COLO829 (cell line): Measurements from ENCODE around the gene CPM.
"Not testable (repeated sequence)": the region's sequence is repeated elsewhere in the genome, so short reads cannot be mapped to it uniquely, and the experiment has no call there.

Experiments used
- DNase-seq: peaks from one replicate; pipeline ENCODE4 v3.0.0; 2012; ENCODE audit warnings: low spot score

CPM gene

GRCh38 chr12:68851592-68852306, 81.2 kb downstream of the CPM start:
- DNase-seq, result no peak

- no peak for DNase-seq
Observed at GRCh38 chr12:68850390-68850789, 82.6 kb downstream of the CPM start.

- no peak for DNase-seq
Observed at GRCh38 chr12:68846811-68847210, 86.2 kb downstream of the CPM start.

- no peak for DNase-seq
Observed at GRCh38 chr12:68844788-68845695, 87.9 kb downstream of the CPM start.

DNA sequence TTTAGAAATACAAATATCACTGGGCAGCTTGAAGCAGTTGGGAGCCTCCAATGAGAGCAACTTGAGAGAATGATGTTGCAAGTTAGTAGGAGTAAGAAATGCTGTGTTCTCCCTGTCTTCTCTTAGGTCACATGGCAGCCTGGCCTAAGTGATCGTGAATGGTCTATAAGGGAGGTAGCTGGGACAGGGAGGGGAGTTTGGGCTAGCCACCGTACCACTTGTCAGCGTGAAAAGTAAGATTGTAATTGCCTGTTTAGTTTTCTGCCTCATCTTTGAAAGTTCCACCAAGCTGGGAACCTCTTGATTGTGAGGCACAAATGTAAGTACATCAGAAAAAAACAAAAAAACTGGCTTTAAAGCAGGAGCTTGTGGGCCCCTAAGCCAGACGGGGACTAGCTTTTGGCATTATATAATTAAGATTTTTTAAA, 88.6 kb downstream of the CPM start:
- no peak for DNase-seq

GRCh38 chr12:68842784-68843567, 90.0 kb downstream of the CPM start:
- no peak for DNase-seq

DNA sequence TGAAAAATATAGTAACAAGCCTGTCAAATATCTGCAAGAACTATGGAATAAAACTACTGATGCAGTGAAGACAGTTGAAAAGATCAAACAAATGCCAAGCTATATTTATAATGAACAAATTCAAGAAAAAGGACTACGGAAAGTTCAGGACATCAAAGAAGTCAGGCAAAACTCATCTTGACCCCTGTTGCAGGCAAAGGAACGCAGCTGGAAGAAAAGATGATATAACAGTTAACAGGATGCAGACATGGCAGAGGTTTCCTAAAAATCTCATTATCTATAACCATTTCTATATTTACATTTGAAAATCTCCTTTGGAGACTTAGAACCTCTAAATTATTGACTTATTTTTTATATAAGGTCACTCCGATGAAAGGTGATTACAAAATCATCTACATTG, 90.8 kb downstream of the CPM start:
- no peak for DNase-seq

DNA sequence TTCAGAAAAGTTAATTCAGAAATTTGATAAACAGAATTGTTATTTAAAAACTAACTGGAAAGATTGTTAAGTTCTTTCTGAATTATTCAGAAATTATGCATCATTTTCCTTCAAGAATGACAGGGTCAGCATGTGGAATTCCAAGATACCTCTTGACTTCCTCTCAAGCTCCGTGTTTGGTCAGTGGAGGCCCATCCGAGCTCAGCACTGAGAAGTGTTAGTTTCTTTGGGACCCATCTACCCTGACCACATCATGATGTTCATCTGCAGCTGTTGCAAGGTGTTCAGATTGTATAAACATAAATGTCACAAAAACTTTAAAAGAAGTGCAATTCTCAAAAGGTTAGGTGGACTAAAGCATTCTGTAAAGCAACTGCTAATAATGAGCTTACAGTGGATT, 91.3 kb downstream of the CPM start:
- DNase-seq, result no peak

DNA sequence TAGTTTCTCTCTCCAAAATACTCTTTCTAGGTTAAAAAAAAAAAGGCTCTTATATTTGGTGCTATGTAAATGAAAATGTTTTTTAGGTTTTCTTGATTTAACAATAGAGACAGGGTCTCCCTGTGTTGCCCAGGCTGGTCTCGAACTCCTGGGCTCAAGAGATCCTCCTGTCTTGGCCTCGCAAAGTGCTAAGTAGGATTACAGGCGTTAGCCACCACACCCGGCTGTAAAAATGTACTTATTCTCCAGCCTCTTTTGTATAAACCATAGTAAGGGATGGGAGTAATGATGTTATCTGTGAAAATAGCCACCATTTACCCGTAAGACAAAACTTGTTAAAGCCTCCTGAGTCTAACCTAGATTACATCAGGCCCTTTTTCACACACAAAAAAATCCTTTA, 91.8 kb downstream of the CPM start:
- DNase-seq, result not testable (repeated sequence)

DNA sequence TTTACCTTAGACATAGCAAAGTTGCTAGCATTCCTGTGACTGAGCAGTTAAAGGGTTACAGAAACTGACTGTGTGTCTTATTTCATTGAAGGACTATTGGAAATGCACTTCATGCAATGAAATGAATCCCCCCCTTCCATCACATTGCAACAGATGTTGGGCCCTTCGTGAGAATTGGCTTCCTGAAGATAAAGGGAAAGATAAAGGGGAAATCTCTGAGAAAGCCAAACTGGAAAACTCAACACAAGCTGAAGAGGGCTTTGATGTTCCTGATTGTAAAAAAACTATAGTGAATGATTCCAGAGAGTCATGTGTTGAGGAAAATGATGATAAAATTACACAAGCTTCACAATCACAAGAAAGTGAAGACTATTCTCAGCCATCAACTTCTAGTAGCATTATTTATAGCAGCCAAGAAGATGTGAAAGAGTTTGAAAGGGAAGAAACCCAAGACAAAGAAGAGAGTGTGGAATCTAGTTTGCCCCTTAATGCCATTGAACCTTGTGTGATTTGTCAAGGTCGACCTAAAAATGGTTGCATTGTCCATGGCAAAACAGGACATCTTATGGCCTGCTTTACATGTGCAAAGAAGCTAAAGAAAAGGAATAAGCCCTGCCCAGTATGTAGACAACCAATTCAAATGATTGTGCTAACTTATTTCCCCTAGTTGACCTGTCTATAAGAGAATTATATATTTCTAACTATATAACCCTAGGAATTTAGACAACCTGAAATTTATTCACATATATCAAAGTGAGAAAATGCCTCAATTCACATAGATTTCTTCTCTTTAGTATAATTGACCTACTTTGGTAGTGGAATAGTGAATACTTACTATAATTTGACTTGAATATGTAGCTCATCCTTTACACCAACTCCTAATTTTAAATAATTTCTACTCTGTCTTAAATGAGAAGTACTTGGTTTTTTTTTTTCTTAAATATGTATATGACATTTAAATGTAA, 93.5 kb downstream of the CPM start:
- DNase-seq, result no peak

DNA sequence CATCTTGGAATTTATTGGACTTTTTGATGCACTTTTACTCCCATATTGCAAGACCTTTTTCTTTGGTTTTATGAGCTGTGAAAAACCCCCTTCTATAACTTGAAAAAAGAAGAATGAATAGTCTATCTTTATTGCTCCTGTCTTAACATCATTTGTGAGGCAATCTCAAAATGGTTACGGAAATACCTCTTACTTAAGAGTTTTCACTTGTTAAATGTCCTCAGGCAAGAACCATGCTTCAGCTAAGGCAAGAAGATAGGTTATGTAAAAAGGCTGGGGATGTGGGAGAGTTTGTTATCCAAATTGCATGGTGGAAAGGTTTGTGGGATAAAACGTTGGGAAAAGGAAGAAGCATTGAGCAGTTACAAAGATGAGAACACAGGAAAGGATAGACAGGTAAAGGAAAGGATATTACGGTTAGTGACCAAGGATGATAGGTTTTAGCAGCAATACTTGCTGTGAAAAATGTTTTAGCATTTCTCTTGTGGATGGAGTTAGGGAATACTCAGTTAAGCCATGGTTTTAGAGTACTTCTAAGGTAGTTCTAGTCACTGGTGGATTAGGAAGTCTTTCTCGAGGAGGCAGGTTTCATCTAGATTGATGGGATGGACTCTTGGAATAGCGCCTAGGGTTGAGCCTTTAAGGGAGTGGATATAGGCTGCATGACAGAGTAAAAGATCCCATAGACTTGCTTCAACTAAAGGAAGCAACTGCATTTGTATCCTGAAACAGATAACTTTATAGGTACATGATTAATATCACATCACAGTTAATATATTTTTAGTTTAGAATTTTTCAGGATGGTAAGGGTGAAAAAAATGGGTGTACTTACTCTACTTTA, 94.7 kb downstream of the CPM start:
- DNase-seq, result no peak

GRCh38 chr12:68837215-68837614, 95.8 kb downstream of the CPM start:
- no peak for DNase-seq

DNA sequence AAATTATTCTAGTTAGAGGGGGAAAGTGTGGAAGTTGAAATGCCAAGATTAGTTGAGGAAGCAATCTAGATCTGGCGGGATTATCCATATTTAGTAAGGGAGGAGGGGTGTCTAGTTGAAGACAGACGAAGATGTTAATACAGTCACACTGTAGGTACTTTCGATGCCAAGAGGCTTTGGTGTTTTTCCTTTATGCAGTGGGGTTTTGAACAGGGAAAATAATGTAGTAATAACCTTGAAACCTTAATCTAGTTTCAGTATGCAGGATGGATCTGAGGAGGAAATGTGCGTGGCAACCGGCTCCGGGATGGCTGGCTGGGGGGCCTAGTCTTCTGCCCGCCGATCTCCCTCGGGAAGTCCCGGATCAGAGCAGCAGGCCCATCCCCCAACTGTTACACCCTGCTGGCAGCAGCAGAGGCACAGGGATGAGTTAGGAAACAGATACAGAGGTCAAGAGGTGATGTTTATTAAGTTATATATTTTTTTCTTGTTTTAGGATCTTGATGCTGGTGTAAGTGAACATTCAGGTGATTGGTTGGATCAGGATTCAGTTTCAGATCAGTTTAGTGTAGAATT, 97.5 kb downstream of the CPM start:
- no peak for DNase-seq

DNA sequence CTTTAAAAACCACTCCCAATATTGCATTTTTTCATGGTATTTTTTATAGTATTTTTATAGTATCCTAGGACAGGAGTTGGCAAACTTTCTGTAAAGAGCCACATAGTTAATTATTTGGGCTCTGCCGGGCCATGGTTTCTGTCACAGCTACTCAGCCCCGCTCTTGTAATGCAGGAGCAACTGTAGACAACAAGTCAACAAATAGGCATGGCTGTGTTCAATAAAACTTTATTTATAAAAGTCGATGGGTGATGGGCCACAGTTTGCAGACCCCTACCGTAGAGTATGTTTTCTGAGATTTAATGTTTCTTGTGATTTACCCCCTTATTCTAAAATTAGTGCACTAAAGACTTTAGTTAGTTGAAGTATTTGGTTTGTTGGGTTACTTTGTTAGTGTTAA, 99.5 kb downstream of the CPM start:
- DNase-seq, result no peak

DNA sequence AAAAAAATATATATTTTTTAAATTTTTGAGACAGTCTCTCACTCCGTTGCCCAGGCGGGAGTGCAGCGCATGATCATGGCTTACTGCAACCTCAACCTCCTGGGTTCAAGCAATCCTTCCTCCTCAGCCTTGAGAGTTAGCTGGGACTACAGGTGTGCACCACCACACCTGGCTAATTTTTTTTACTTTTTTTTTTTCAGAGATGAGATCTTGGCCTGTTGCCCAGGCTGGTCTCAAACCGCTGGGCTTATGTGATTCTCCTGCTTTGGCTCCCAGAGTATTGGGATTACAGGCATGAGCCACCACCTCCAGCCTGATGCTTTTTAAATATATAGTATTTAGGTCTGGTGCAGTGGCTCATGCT, 100.5 kb downstream of the CPM start:
- no peak for DNase-seq

- DNase-seq, result no peak
Observed at GRCh38 chr12:68831751-68832503, 101.0 kb downstream of the CPM start.

DNA sequence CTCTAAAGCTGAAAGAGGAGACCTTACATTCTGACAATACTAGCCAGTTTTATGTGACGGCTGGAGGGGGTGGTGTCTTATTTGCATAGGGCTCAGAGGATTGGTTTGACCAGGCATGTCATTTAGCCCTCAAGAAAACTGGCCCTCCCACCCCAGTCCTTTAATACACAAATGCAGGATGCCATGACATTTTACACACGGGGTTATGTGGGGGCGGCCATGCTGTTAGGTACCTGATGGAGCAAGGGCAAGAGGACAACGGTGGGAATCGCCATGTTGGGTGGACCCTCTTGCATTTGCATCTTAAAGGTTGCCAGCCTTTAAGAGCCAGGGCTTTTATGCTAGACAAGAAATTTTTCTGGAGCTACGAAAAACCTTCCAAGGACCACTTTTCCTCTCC, 101.7 kb downstream of the CPM start:
- DNase-seq, result no peak

DNA sequence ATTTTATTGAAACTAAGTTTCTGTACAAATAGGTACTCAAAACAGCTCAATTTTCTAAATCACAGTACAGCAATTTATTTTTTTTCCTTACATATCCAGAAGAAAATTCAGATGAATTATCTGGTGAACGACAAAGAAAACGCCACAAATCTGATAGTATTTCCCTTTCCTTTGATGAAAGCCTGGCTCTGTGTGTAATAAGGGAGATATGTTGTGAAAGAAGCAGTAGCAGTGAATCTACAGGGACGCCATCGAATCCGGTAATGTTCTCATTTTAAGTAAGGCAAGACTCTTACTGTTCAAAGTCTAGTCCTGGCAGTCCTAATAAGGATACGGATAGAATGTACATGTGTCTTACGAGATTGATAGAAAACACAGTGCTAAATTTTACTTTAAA, 104.3 kb downstream of the CPM start:
- DNase-seq, result no peak

- DNase-seq, result no peak
Observed at GRCh38 chr12:68827895-68828671, 104.9 kb downstream of the CPM start.
